Vagina (tissue), 2 donors: ENCODE data around the gene ATG3.

Source experiments
- CTCF ChIP-seq, 3 experiments: fragments of 450-650 bp in 2 of 3; fragments of 200-600 bp in 1 of 3; sonication (generic) in 1 of 3; IDR thresholded peaks; one replicate each; pipeline ENCODE4 v1.5.1; 2017 to 2019; ENCODE audit warnings: antibody characterized with exemption in 3 of 3, mild to moderate bottlenecking in 2 of 3, moderate library complexity in 2 of 3
- POLR2A ChIP-seq, 2 donors: fragments of 450-650 bp; IDR thresholded peaks; one replicate each; pipeline ENCODE4 v1.6.1; 2017; ENCODE audit warnings: antibody characterized with exemption in 2 of 2, mild to moderate bottlenecking in 2 of 2, moderate library complexity in 2 of 2
- POLR2AphosphoS5 ChIP-seq, 2 donors: sonication (generic); formaldehyde crosslinking; IDR thresholded peaks; one replicate each; pipeline ENCODE4 v1.9.0; 2017; ENCODE audit warnings: antibody characterized with exemption in 2 of 2, mild to moderate bottlenecking in 2 of 2, low read depth in 1 of 2; ENCODE audit not compliant: insufficient read depth in 1 of 2

GRCh38 chr3:112597945-112598344 lies 36.2 kb upstream of the ATG3 start:
- TF ChIP-seq POLR2A (IDR thresholded peaks at IDR 0.05) (no peak), CTCF (IDR thresholded peaks at IDR 0.05) (no peak), POLR2AphosphoS5 (IDR thresholded peaks at IDR 0.05; ENCODE audit: insufficient read depth in 1 of 2, low read depth in 1 of 2) (no peak)
